GM12878 (cell line): ENCODE measurements around the gene ABCA7. TPM values are rescaled to one million over a fixed set of nuclear protein-coding genes. Genes with fewer than 3 reads are reported as not detected.
A peak's percentile ranks its signal among the peaks of the same experiment; 100 is the strongest.

ENCODE experiments used
- ATAC-seq: fragments of 200-7000 bp; cut with Tn5 transposase; 3 replicates; pipeline ENCODE4 v1.9.1; 2020; ENCODE audit warnings: mild to moderate bottlenecking, moderate library complexity
- BruUV-seq: library from RNA; stranded (reverse); fragments of 400-500 nt; replicated peaks from 2 replicates; lab custom pipeline; 2021; lab: Mats Ljungman, UMichigan
- CTCF ChIA-PET: fragments of 300-600 bp; sonication (Branson Sonifier 250); formaldehyde crosslinking; extraction: SDS; loops from one replicate; lab custom pipeline; 2021; ENCODE audit warnings: inconsistent platforms; lab: Yijun Ruan, JAX
- POLR2A ChIA-PET: fragments of 350-600 bp; formaldehyde crosslinking; extraction: SDS; loops from one replicate; lab custom pipeline; 2021; ENCODE audit warnings: inconsistent platforms; lab: Charles Lee
- RAD21 ChIA-PET: fragments of 300-600 bp; sonication (Branson Sonifier 250); formaldehyde crosslinking; loops from one replicate; lab custom pipeline; 2023; ENCODE audit warnings: antibody characterized with exemption; ENCODE audit not compliant: unreplicated experiment; lab: Charles Lee
- SMC1A ChIA-PET: fragments of 300-600 bp; sonication (Branson Sonifier 250); formaldehyde crosslinking; loops from one replicate; lab custom pipeline; 2023; ENCODE audit not compliant: unreplicated experiment, uncharacterized antibody; lab: Charles Lee
- DNase-seq: peaks from one replicate; pipeline ENCODE4 v3.0.0-alpha.2; 2011; ENCODE audit warnings: low read depth, low spot score
- FAIRE-seq: peaks from 3 replicates; lab custom pipeline; 2011; peaks lifted over from hg19 to GRCh38; lab: Jason Lieb, UNC
- H2AFZ ChIP-seq: 2 replicates; pipeline ENCODE4 v1.6.0; 2011; ENCODE audit warnings: low read depth, low read length, control low read depth; ENCODE audit not compliant: control insufficient read depth
- H3K27ac ChIP-seq: 2 replicates; pipeline ENCODE4 v1.5.1; 2011; ENCODE audit warnings: control low read depth; ENCODE audit not compliant: control insufficient read depth, insufficient read depth
- H3K27me3 ChIP-seq, 2 experiments: replicated peaks in 1 of 2; 2 replicates each; pipeline versions ENCODE4 v1.6.0 to v1.6.1; 2011; ENCODE audit warnings: low read length in 1 of 2; ENCODE audit not compliant: control insufficient read depth in 2 of 2, insufficient read depth in 2 of 2
- H3K36me3 ChIP-seq, 2 experiments: 2 replicates each; pipeline ENCODE4 v1.5.1; 2011; ENCODE audit warnings: low read length in 1 of 2; ENCODE audit not compliant: control insufficient read depth in 2 of 2, insufficient read depth in 2 of 2
- H3K4me1 ChIP-seq: 2 replicates; pipeline ENCODE4 v1.6.1; 2011; ENCODE audit warnings: mild to moderate bottlenecking, low read length, moderate library complexity, mixed read lengths; ENCODE audit not compliant: control insufficient read depth, insufficient read depth
- H3K4me2 ChIP-seq: 2 replicates; pipeline ENCODE4 v1.6.0; 2011; ENCODE audit warnings: control low read depth; ENCODE audit not compliant: control insufficient read depth, insufficient read depth
- H3K4me3 ChIP-seq: fragments of 200-600 bp; sonication (generic); 2 replicates; pipeline ENCODE4 v1.5.1; 2016
- H3K79me2 ChIP-seq: 2 replicates; pipeline ENCODE4 v1.6.0; 2011; ENCODE audit warnings: low read length; ENCODE audit not compliant: control insufficient read depth, insufficient read depth
- H3K9ac ChIP-seq: 2 replicates; pipeline ENCODE4 v1.8.0; 2011; ENCODE audit warnings: low read length, control low read depth, mixed read lengths; ENCODE audit not compliant: control insufficient read depth, insufficient read depth
- H3K9me3 ChIP-seq: replicated peaks from 3 replicates; pipeline ENCODE4 v1.5.1; 2011; ENCODE audit warnings: mild to moderate bottlenecking, low read length; ENCODE audit not compliant: control insufficient read depth, insufficient read depth
- H4K20me1 ChIP-seq: 2 replicates; pipeline ENCODE4 v1.6.0; 2011; ENCODE audit not compliant: control insufficient read depth, insufficient read depth
- BCLAF1 ChIP-seq: fragments of 450-650 bp; IDR thresholded peaks from 2 replicates; pipeline ENCODE4 v1.6.1; 2017; ENCODE audit warnings: antibody characterized with exemption, mild to moderate bottlenecking, moderate library complexity
- EP300 ChIP-seq, 2 experiments: fragments of 150-350 bp in 1 of 2; IDR thresholded peaks; 2 replicates each; pipeline ENCODE4 v1.6.1; 2011 to 2012; ENCODE audit warnings: low read depth in 2 of 2, low read length in 2 of 2, borderline replicate concordance in 1 of 2, improper control_type of control experiment in 1 of 2, inconsistent platforms in 1 of 2; ENCODE audit not compliant: control insufficient read depth in 1 of 2
- FOS ChIP-seq: IDR thresholded peaks from 3 replicates; pipeline ENCODE4 v1.6.1; 2011; ENCODE audit warnings: borderline replicate concordance; ENCODE audit not compliant: insufficient read length; ENCODE audit errors: extremely low read depth
- MTA2 ChIP-seq: fragments of 450-650 bp; IDR thresholded peaks from 2 replicates; pipeline ENCODE4 v1.6.1; 2016; ENCODE audit warnings: low read depth, mild to moderate bottlenecking, moderate library complexity
- MYB ChIP-seq: fragments of 150-350 bp; IDR thresholded peaks from 2 replicates; pipeline ENCODE4 v1.6.1; 2014; ENCODE audit warnings: mild to moderate bottlenecking, low read depth, low read length, borderline replicate concordance
- NFYA ChIP-seq: IDR thresholded peaks from 2 replicates; pipeline ENCODE4 v1.6.1; 2011; ENCODE audit warnings: low read depth, mild to moderate bottlenecking, low read length, improper control_type of control experiment, borderline replicate concordance
- PAX8 ChIP-seq: fragments of 450-650 bp; IDR thresholded peaks from 2 replicates; pipeline ENCODE4 v1.6.1; 2017; ENCODE audit warnings: mild to moderate bottlenecking, moderate library complexity
- SMC3 ChIP-seq: IDR thresholded peaks from 2 replicates; pipeline ENCODE4 v1.6.1; 2011; ENCODE audit warnings: low read length, improper control_type of control experiment, borderline replicate concordance
- ZBED1 ChIP-seq: IDR thresholded peaks from 2 replicates; pipeline ENCODE4 v1.6.1; 2016; ENCODE audit warnings: borderline replicate concordance
- WGBS: methylation state at CpG from one replicate; pipeline ENCODE4 v1.1.6; 2016; ENCODE audit warnings: low lambda C conversion rate; ENCODE audit not compliant: insufficient replicate concordance, insufficient coverage; ENCODE audit errors: missing lambda C conversion rate; 5-methylcytosine and 5-hydroxymethylcytosine counted together
- in situ Hi-C: fragments of 300-500 bp; cut with MboI; formaldehyde crosslinking; loops from 9 replicates; pipeline ENCODE4 v1.14.3; 2018; ENCODE audit warnings: mixed read lengths
- intact Hi-C: fragments of 100-400 bp; cut with micrococcal nuclease; formaldehyde crosslinking; loops from one replicate; pipeline ENCODE4 v1.14.2; 2022; ENCODE audit not compliant: unreplicated experiment
- polyA plus RNA-seq, 11 experiments: library from polyadenylated mRNA; depleted of rRNA in 4 of 11; unstranded in 6 of 11; stranded (reverse) in 5 of 11; fragments of >200 nt; fragmentation: Nextera tagmentation in 4 of 11; fragmentation: Illumina TruSeq in 1 of 11; extraction: Ambion mirVana in 4 of 11; extraction: Trizol in 1 of 11; gene quantifications; 1 replicate in 1 of 11; 2 replicates in 10 of 11; pipeline versions ENCODE4 v1.2.1 to v1.2.3, GENCODE V29; 2011 to 2016; ENCODE audit warnings: inconsistent platforms in 2 of 11, missing spikeins in 2 of 11, low read depth in 1 of 11
- total RNA-seq, 4 experiments: library from RNA; depleted of rRNA in 3 of 4; stranded (reverse); fragments of >200 nt in 3 of 4; fragmentation: Illumina TruSeq in 1 of 4; extraction: Trizol in 1 of 4; gene quantifications; 2 replicates each; pipeline versions ENCODE4 v1.2.1 to v1.2.3, GENCODE V29; 2013 to 2021

ABCA7 gene
- total and polyA plus RNA-seq, 10 of the 15 experiments (the other 5 are each of a cell fraction or from before 2014, with no cell fraction given): 1.0 to 49.5 (median 14.8) TPM

- no peak for TF ChIP-seq EP300 (IDR thresholded peaks at IDR 0.05; ENCODE audit: borderline replicate concordance in 1 of 2, control insufficient read depth in 1 of 2, low read depth in 2 of 2, low read length in 2 of 2)
- TF ChIP-seq ZBED1: no peak
- no peak for TF ChIP-seq NFYA
- no peak for TF ChIP-seq FOS
- TF ChIP-seq SMC3: no peak
- TF ChIP-seq BCLAF1: no peak
- TF ChIP-seq MTA2: no peak
- TF ChIP-seq MYB: no peak
- TF ChIP-seq PAX8: no peak
- TF ChIP-seq, all 136 proteins: peak for 0
- 68% methylated on average over 9 of the region's 9 CpGs for WGBS
- no peak for FAIRE-seq
- SMC1A ChIA-PET: no interaction called here
- peak overlapping the region; percentile 83 for H3K4me3 ChIP-seq
- H3K4me1 ChIP-seq: peaks cover 32% of the 10 kb centered on the region
- peaks cover 3 to 16% of the 10 kb centered on the region in 2 experiments; a peak in 2 of 4 replicates for H3K36me3 ChIP-seq
- H4K20me1 ChIP-seq: peaks cover 6% of the 10 kb centered on the region; the same call in 1 of the 2 replicates
- no peak overlapping the region for H2AFZ ChIP-seq
- DNase-seq: no peak
- H3K27me3 ChIP-seq: no peaks in the 10 kb centered on the region
- POLR2A ChIA-PET: interaction anchor here (0.7 kb wide), 1 partner anchor 72 kb away, joined by 3 read pairs; no protein-coding TSS in a partner anchor
- peak overlapping the region; percentile 65; the same call in 1 of the 2 replicates for H3K27ac ChIP-seq
- RAD21 ChIA-PET: no interaction called here
- H3K4me2 ChIP-seq: peak overlapping the region; percentile 48
- in situ Hi-C loops: no loop called here
- ATAC-seq: no peak
- peaks cover 67% of the 10 kb centered on the region for H3K79me2 ChIP-seq
- BruUV-seq: no TSS peak
- no peaks in the 10 kb centered on the region for H3K9me3 ChIP-seq
- H3K9ac ChIP-seq: peak overlapping the region; percentile 68
- intact Hi-C loops: no loop called here
- CTCF ChIA-PET: no interaction called here
Observed at GRCh38 chr19:1017906-1018305, 22.0 kb upstream of the ABCA7 start.
